ENCODE measurements around the gene PPP2R2D.

DNA sequence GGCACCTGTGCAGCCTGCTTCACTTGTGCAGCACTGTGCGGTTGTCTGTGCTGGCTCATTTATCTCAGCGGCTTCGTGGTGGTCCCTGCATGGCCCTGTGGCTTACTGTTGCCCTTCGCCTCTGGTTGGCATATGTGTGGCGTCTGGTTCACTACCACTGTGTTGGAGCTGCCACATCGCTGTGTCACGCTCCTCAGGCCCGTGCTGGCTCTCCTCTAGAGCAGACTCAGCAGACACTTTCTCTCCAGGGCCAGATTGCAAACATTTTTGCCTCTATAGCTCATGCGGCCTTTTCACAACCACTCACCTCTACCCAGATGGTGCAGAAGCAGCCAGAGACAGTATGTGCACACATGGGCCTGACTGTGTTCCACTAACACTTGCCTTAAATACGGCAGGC, 37.9 kb downstream of the PPP2R2D start:
- TF ChIP-seq, protein P1, sequence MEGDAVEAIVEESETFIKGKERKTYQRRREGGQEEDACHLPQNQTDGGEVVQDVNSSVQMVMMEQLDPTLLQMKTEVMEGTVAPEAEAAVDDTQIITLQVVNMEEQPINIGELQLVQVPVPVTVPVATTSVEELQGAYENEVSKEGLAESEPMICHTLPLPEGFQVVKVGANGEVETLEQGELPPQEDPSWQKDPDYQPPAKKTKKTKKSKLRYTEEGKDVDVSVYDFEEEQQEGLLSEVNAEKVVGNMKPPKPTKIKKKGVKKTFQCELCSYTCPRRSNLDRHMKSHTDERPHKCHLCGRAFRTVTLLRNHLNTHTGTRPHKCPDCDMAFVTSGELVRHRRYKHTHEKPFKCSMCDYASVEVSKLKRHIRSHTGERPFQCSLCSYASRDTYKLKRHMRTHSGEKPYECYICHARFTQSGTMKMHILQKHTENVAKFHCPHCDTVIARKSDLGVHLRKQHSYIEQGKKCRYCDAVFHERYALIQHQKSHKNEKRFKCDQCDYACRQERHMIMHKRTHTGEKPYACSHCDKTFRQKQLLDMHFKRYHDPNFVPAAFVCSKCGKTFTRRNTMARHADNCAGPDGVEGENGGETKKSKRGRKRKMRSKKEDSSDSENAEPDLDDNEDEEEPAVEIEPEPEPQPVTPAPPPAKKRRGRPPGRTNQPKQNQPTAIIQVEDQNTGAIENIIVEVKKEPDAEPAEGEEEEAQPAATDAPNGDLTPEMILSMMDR (conservative IDR thresholded peaks at IDR 0.05 in 1 of 2, IDR thresholded peaks at IDR 0.05 in 1 of 2; ENCODE audit: extremely low read depth in 1 of 2, insufficient read depth in 1 of 2, low read depth in 1 of 2, low read length in 2 of 2) = no peak
- TF ChIP-seq EZH2 (IDR thresholded peaks at IDR 0.05; ENCODE audit: borderline replicate concordance, low read length) = no peak
